ENCODE results near the gene RTP2.

RTP2 gene

DNA sequence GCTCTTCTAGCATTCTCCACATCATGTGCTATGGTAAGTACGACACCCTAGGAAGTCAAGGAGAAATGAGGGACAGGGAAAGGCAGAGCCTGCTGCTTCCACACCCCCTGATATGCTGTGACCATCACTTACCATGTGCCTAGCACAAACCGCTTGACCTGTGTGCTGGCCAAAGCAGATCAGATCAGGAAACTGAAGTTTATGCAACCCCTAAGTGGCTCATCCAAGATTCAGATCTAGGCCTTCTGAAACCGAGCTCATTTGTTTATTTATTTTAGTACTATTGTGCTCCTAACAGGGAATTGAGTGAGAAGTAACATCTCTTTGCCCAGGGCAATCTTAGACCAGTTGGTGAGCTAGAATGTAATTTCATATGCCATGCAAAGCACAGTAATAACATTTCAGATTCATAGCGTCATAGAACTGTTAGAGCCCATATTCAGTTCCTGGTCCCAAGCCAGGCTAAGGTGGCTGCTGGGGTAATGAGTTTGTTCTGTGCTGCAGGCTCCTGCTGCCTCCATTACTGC, at the start of gene RTP2:
Gene RTP2 (minus strand): TSS at position 51 of the 527 bp plus-strand sequence. CDS start 429 bp downstream, outside the sequence.
- DNase-seq, result no peak

DNA sequence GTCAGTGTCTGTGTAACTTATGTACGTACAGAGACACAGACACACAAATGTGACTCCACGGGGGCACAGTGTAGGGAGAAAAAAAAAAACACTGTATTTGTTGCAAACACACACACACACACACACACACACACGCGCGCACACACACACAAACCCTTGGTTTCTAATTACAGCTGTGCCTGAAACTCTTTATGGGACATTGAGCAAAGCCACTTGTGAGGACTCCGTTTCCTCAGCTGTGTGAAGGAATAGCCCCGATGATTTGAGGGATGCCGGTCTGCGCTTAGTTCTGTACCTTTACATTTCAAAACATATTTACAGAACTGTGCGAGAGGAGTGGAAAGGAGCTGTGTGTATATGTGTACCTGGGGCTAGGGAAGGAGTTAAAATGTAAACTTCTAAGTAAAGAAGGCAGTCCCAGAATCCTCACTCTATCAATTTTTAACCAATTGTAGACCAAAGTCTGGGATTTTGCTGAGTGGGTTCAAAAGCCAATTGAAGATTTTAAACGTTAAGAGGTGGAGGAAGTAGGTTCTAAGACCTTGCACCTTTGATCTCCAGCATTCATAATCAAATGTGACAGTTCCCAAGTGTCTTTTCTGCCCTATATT, 48.3 kb upstream of the RTP2 start:
- peak; percentile 78 for DNase-seq

DNA sequence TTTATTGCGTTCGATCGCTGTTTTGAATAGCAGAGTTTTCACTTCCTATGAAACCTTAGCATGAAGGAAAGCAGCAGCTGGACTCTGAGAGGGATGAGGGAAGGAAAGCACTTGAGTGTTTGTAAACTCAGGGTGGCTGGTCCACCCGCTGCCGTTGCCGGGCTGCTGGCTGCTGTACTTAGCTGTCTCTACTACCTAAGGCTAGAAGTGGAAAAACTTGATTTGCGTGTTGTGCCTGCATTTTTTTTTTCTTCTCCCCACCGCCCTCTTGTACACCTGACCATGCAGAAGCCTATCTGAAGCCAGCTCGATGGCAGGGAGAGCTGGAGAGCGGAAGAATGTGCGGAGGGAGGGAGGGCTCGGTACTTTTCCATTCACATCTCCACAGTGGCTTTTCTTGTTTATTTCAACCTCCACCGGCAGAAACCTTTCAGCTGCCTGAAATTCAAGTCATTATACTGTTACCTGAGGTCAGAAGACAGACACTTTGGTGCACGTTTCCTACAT, 47.7 kb upstream of the RTP2 start:
- DNase-seq, result peak; percentile 95

GRCh38 chr3:187748050-187748481, 45.7 kb upstream of the RTP2 start:
- DNase-seq, result peak; percentile 69

DNA sequence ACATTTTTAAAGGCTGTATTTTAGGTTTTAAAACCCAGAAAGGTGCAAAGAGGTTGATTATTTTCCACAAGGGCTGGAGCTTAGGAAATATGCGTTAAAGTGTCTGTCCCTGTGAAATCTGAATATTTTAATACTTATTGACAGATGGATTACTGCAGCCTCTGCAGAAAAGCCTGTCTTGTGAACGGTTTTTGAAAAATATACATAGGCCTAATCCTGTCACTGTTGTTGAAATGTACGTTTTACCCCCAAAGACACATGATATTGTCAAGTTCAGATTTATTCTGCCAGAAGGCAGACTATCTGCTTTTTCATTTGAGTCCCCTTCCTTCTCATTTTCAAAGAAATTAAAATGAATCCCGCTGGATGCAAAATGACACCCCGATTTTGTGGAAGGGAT, 45.1 kb upstream of the RTP2 start:
- DNase-seq, result no peak

GRCh38 chr3:187746442-187747281, 44.3 kb upstream of the RTP2 start:
- DNase-seq, result no peak

- DNase-seq, result no peak
Observed at GRCh38 chr3:187746059-187746441, 43.7 kb upstream of the RTP2 start.

DNA sequence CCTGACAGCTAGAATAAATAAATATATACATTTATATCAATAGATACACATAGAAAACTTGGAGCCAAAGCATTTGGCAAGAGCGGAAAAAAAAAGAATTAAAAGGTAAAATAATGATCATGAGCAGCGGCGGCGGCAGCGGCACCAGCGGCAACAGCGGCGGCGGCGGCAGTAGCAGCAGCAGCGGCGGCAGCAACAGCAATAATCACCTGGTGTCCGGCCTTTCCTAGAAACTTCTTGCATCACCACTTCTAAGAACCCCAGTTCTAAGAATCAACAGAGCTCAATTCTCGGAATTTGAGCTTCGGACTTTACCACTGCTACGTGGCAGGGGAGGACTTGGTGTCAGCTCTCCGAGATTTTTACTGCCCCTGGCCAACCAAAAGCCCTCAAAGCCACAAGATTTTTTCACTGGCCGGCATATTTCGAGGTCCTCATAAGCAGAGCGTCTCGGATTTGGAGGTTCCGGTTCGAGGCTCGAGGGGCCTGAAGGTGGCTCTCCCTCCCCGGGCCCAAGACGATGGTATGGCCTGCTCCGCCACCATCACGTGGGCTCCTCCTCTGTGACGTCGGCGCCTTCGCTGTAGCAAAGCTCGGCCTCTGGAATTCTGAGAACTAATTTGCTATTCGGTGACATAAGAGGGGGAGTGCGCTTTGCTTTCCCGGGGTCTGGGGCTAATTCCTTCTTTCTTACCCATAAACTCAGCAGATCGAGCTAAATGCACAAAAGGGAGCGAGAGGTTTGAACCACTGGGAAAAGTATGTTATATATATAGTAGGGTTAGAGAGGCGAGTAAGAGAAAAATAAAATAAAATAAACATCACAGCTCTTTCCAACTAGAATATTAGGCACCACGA, 43.1 kb upstream of the RTP2 start, which contains the start of gene BCL6:
Gene BCL6 (minus strand): TSS at position 268 of the 858 bp plus-strand sequence. CDS start 11,775 bp downstream, outside the sequence.
- DNase-seq, result peak; percentile 96

GRCh38 chr3:187744169-187745151, 42.1 kb upstream of the RTP2 start:
- DNase-seq, result no peak

GRCh38 chr3:187743195-187744141, 41.1 kb upstream of the RTP2 start:
- DNase-seq, result no peak

DNA sequence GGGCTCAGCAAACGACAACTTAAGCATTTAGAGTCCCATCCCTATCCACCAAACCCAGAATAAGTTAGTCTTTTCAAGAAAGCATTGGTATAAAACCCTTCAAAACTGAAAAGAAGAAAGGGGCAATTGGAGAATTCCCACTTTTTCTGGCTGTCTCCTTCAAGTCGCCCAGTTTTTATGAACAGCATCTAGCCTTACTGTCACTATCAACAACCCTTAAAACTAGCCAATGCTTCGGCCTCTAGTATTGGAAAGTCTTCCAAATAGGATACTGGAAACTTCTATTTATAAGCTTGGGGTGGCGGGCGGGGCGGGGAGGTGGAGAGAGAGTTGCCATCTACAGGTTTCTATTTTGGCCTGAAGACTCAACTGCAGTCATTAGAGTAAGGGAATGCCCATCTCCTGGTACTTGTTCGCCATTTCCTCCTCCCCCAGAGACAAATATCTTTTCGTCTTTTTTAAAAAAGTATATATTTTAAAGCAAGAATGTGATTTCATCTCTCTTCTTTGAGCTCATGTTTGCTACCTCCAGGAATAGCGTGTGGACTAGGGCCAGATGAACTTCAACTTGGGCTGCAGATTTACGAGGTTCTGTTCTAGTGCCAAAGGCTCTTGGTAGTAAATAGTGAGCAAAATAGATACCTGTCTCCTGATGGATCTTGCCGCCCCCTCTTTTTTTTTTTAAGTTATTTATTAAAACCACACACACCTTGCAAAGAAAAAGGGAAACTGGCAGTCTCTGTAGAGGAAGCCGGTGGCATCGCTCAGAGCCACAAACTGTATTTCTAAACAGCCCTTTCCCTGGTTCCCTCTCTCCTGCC, 40.2 kb upstream of the RTP2 start:
- DNase-seq, result peak; percentile 33

GRCh38 chr3:187741403-187742350, 39.3 kb upstream of the RTP2 start:
- DNase-seq, result peak; percentile 74

GRCh38 chr3:187740421-187741399, 38.4 kb upstream of the RTP2 start:
- peak; percentile 56 for DNase-seq

DNA sequence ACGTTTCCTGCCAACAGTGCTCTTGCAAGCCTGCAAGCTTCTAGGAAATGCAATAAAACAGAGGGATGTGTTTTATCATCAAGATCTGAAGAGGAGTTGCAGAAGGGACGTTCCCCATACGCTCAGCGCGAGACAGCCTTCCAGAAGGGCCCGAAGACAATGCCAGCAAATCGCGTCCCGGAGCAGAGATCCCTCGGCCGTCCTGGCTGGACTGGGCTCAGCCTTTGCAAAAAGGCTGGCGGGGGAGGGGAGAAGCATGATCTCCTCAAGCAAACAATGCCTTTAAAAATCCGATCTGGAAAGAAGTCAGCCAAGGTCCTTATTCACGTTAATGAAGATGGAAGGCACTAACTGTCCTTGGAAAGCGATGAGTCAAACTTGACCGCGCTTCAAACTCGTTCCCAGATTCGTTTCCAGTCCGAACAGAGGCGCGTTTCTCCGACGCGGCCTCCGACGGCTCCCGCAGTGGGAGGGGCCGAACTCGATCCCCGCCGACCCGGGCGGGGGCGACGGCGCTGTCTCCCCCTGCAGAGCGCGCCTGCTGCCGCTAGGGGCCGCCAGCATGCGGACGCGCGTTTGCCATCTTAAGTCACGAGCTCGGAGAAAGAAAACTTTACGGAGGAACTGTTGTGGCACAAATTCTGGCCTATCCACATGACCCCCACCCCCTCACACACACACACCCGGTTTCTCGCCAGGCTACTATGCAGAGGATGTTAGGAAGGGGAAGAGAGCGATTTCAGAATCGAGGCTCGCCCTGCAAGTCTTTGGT, 37.4 kb upstream of the RTP2 start:
- DNase-seq, result peak; percentile 64

- DNase-seq, result no peak
Observed at GRCh38 chr3:187739094-187739560, 36.8 kb upstream of the RTP2 start.
